Stimulated activated memory B cell treated with anti-CD40 and anti-IgM and Interleukin-4, amounts not matched to agents 10 μg/mL and 1 μg/mL and 100 μg/mL, for 72 hours (primary cell): ENCODE data around the gene DPP6.

Source experiments
- ATAC-seq: fragments of 150-1000 bp; cut with Tn5 transposase; 2 replicates; pipeline ENCODE4 v1.10.0; 2021
- H3K27ac Mint-ChIP-seq: one replicate; pipeline ENCODE4 v1.8.0; 2022; ENCODE audit warnings: mild to moderate bottlenecking, mixed read lengths
- H3K27me3 Mint-ChIP-seq: one replicate; pipeline ENCODE4 v1.8.0; 2022; ENCODE audit warnings: mixed read lengths
- H3K36me3 Mint-ChIP-seq: one replicate; pipeline ENCODE4 v1.8.0; 2022; ENCODE audit warnings: mixed read lengths
- H3K4me1 Mint-ChIP-seq: one replicate; pipeline ENCODE4 v1.8.0; 2022; ENCODE audit warnings: mixed read lengths
- H3K4me3 Mint-ChIP-seq: one replicate; pipeline ENCODE4 v1.8.0; 2022; ENCODE audit warnings: mild to moderate bottlenecking, moderate library complexity, mixed read lengths
- H3K9me3 Mint-ChIP-seq: one replicate; pipeline ENCODE4 v1.8.0; 2022; ENCODE audit warnings: mixed read lengths

The DPP6 gene

DNA sequence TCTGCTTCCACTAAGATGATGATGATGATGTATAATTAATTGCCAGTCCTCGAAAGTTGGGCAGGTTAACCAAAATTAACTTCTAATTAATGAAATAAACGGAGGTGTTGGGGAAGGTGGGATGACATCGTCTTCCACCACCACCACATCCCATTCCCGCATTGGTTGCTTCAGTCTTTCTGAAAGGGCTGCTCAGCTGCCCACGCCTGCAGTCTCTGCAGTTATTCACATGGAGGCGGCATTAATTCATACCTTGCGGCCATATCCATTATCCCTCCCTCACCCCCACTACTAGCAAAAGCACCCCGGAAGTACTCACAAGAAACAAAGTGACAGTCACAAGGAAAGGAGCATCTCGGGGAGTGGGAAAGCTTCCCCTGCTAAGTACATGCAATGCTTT lies 387.9 kb downstream of the DPP6 start:
- no peaks in the 10 kb centered on the region for H3K4me1 Mint-ChIP-seq
- no peak overlapping the region for H3K4me3 Mint-ChIP-seq
- no peak overlapping the region for H3K27ac Mint-ChIP-seq
- H3K36me3 Mint-ChIP-seq: no peaks in the 10 kb centered on the region
- H3K9me3 Mint-ChIP-seq: peaks cover 7% of the 10 kb centered on the region
- no peak for ATAC-seq
- H3K27me3 Mint-ChIP-seq: no peaks in the 10 kb centered on the region

DNA sequence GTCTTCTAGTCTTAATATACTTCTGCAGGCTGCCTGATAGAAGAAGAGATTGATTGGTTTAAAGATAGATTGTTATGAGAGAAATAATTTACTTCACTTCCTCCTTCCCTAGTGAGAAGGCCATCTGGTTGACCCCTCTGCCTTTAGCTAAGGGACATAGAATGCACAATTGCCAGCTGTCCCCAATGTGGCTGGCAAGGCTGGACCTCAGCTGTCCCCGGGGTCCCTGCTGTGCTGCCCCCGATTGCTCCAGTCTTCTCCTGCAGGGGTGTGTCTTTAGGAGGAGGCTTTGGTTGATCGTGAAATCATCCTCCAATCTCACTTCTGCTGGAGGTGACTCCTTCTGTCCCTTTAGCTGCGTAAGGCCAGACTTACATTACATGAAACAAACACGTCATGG lies 388.5 kb downstream of the DPP6 start:
- H3K4me3 Mint-ChIP-seq: no peak overlapping the region
- no peak overlapping the region for H3K27ac Mint-ChIP-seq
- H3K27me3 Mint-ChIP-seq: no peaks in the 10 kb centered on the region
- no peak for ATAC-seq
- peaks cover 7% of the 10 kb centered on the region for H3K9me3 Mint-ChIP-seq
- no peaks in the 10 kb centered on the region for H3K4me1 Mint-ChIP-seq
- H3K36me3 Mint-ChIP-seq: no peaks in the 10 kb centered on the region

DNA sequence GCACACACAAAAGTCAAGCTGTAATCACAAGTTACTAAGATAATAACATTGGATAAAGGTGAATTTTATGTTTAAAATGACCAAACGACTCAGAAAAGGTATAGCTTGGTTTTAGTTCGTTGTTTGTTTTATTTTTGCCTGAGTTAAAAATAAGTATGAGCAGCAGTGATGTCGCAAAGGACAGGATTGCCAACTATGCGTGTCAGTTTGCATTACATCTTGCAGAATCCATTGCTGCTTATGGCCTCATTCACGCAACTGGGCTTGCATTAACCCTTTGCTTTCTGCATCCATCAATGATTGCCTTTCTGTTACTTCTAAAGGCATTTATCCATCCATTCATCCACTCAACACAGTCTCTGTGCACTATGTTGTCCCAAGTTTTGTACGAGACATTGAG lies 389.6 kb downstream of the DPP6 start:
- Mint-ChIP-seq H3K4me3 (no peak overlapping the region), H3K9me3 (peaks cover 7% of the 10 kb centered on the region), H3K36me3 (no peaks in the 10 kb centered on the region), H3K4me1 (no peaks in the 10 kb centered on the region), H3K27me3 (no peaks in the 10 kb centered on the region), H3K27ac (no peak overlapping the region)
- ATAC-seq: no peak

DNA sequence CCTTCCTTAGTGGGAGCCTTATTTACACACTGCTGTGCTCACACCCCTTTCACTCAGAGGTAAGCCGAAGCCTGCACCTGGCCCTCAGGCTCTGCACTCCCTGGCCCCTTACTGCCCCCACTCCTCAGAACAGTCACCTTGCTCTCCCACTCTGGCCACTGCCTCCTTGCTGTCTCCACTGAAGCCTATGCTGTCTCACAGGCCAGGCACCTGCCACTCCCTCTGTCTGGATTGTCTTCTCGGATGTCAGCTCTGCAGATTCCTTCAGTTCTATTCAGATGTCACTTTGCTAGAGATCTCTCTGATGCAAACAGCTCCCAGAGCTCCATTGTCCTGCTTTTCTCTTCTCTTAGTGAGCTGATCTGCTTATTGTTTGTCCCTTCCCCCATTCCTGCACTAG lies 390.7 kb downstream of the DPP6 start:
- Mint-ChIP-seq H3K4me1 (no peaks in the 10 kb centered on the region), H3K9me3 (peaks cover 9% of the 10 kb centered on the region), H3K4me3 (no peak overlapping the region), H3K27ac (no peak overlapping the region), H3K36me3 (no peaks in the 10 kb centered on the region), H3K27me3 (no peaks in the 10 kb centered on the region)
- no peak for ATAC-seq

DNA sequence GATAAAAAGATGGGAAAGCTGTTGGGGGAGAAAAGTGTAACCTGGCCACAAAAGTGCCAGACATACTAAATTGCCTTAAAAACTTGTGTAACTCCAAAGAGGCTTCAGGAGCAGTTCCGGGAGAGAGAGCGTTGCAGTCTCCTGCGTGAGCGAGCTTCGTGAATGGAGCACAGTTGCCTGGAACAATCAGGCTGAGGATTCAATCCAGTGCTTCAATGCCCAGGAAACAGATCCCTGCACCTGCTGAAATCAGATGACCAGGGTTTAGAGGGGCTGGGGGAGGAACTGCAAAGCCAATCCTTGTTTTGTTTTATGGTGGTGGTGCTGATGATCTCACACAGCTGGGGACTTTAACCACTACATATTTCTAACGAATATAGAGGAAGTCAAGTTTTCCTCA lies 398.3 kb downstream of the DPP6 start:
- Mint-ChIP-seq H3K36me3 (no peaks in the 10 kb centered on the region), H3K9me3 (peaks cover 9% of the 10 kb centered on the region), H3K4me1 (no peaks in the 10 kb centered on the region), H3K27me3 (no peaks in the 10 kb centered on the region), H3K4me3 (no peak overlapping the region), H3K27ac (no peak overlapping the region)
- no peak for ATAC-seq

DNA sequence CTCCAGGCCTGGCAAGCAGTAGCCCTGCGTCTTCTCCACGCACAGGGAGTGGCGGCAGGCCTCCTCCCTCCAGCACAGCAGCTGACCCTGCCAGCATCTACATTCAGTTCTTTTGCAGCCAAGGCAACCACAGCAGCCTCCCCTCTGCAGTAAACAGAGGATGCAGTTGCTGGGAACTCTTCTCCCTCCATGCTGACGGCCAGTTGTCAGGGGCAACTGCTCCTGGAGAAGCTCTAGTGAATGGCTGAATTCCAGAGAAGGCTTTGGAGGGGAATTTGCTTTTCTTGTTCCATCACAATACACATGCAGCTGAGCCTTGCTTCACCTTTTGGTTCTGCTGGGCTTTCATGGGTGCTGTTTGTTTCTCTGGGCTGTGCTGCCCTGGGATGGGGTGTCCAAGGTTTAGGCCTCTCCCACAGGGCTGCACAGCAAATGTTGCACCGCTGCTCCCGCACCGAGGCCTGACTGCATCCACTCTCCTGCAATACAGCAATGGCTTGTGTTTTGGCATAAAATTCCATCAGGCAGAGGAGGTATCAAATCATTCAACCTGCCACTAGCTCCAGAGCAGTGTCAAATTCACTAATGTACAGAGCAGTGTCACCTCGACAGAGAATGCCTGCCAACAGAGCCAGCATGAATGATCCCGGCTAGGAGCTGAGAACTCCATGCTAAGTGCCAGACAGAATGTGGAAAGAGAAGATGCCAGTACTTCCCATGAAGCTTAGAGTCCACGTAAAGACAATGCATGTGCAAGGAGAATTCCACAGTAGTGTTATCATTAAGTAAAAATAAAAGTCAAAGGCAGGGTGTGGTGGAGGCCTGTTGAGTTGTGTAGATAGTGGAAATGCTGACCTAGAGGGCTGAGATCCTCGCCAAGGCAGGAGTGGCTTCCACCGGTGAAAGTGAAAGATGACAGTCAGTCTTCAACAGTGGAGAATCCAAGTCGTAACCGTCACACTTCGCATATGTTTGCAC lies 399.6 kb downstream of the DPP6 start:
- ATAC-seq: no peak
- H3K36me3 Mint-ChIP-seq: no peaks in the 10 kb centered on the region
- no peaks in the 10 kb centered on the region for H3K27me3 Mint-ChIP-seq
- H3K27ac Mint-ChIP-seq: no peak overlapping the region
- H3K4me3 Mint-ChIP-seq: no peak overlapping the region
- no peaks in the 10 kb centered on the region for H3K4me1 Mint-ChIP-seq
- peaks cover 9% of the 10 kb centered on the region for H3K9me3 Mint-ChIP-seq

DNA sequence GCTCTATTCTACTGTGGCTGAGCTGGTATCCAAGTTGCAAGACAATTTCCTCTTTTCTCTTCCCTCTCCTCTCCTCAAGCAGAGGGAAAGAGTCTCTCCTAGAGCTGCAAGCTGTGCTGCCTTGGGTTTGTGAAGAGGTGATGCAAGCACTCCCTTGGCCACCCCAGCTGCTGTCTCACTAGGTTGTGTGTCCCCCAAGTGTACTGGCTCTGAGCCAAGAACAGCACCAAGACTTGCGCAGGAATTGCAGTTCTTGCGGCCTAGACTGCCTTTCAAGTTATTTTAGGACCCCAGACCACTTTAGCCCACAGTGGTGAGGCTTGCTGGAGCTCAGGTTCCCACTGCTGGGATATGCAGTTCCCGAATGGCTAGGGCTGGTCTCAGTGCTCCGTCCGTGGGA lies 411.6 kb downstream of the DPP6 start:
- Mint-ChIP-seq H3K9me3 (peaks cover 24% of the 10 kb centered on the region), H3K4me1 (no peaks in the 10 kb centered on the region), H3K36me3 (no peaks in the 10 kb centered on the region), H3K27me3 (no peaks in the 10 kb centered on the region), H3K27ac (no peak overlapping the region), H3K4me3 (no peak overlapping the region)
- no peak for ATAC-seq

DNA sequence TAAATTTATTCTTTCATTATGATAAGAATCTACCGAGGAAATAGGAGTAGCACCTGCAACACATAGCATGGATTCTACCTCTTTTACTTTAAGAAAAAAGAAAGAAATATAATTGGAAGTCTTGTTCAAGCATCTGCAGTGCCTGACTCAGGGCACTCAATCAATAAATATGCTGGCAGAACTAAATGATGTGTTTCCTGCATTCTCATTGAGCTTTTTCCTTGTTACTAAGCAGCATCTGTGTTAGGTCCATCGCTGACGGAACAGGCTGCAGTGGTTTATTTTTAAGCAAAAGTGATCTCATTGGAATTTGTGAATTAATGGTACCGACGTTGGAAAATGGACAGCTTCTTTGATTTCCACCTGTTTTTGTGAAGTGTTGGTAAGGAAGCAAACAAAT lies 417.5 kb downstream of the DPP6 start:
- Mint-ChIP-seq H3K27me3 (no peaks in the 10 kb centered on the region), H3K9me3 (peaks cover 9% of the 10 kb centered on the region), H3K4me3 (no peak overlapping the region), H3K36me3 (no peaks in the 10 kb centered on the region), H3K27ac (no peak overlapping the region), H3K4me1 (no peaks in the 10 kb centered on the region)
- ATAC-seq: no peak

DNA sequence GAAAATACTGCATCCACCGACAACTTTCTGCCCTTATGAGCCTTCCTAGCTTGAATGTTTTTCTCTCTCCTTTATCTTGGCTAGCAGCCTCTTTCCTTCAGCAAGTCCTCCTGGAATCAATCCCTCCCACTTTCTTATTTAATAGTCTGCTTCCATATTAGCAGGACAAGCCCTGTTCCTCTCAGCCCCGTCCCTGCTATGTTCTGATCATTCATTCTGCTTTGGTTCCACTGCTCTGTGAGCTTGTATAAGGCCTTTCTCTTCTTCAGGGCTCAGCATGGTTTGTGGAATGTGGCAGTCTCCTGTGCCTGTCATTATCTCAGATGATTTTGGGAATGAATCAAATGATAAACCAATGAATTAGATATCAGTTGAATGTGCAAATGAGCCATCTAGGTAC lies 420.1 kb downstream of the DPP6 start:
- no peaks in the 10 kb centered on the region for H3K27me3 Mint-ChIP-seq
- peaks cover 2% of the 10 kb centered on the region for H3K9me3 Mint-ChIP-seq
- no peaks in the 10 kb centered on the region for H3K4me1 Mint-ChIP-seq
- ATAC-seq: no peak
- H3K4me3 Mint-ChIP-seq: no peak overlapping the region
- H3K36me3 Mint-ChIP-seq: no peaks in the 10 kb centered on the region
- H3K27ac Mint-ChIP-seq: no peak overlapping the region

DNA sequence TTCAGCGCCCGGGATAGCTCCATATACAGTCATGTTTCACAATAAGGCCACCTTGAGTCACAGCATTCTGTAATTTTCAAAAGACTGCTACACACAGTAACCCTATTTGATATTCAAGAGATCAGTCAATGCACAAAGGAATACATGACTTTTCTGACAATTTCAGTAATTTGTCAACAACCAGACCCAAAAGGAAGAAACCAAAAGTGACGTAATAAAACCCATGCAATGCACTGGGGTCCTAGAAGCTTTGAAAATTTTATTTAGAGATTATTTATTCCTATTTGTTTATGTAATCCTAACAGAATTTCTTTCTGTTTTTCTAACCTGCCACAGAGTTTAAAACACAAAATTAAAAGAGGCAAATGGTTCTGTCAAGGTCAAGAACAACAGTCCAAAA lies 421.2 kb downstream of the DPP6 start:
- Mint-ChIP-seq H3K27me3 (no peaks in the 10 kb centered on the region), H3K9me3 (peaks cover 3% of the 10 kb centered on the region), H3K36me3 (no peaks in the 10 kb centered on the region), H3K27ac (no peak overlapping the region), H3K4me3 (no peak overlapping the region), H3K4me1 (no peaks in the 10 kb centered on the region)
- no peak for ATAC-seq

DNA sequence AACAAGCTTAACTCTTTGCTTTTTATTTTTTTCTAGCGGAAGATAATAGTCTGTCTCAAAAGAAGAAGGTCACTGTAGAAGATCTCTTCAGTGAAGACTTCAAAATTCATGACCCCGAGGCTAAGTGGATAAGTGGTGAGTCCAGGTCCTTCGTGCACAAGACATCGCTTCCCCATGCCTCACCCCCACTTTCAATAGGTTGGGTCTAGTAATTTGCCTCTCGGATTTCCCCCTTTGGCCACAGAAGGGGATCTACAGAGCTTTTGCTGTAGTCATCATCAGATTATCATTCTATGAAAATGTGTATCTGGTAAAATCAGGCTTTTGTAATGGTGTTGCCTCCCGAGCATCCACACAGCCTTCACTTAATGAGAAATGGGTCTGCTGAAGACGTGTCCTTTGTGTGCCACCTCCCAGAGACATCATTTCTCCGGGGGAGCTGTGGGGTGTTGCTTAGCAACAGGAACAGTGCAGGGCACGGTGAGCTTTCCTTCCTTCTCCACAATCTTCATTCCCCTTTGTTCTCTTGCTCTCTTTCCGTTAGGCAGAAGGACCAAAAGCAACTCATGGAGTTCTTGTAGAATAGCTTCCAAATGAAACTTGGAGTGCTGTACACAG lies 422.8 kb downstream of the DPP6 start:
- Mint-ChIP-seq H3K27ac (no peak overlapping the region), H3K4me1 (no peaks in the 10 kb centered on the region), H3K36me3 (no peaks in the 10 kb centered on the region), H3K27me3 (no peaks in the 10 kb centered on the region), H3K9me3 (peaks cover 3% of the 10 kb centered on the region), H3K4me3 (no peak overlapping the region)
- no peak for ATAC-seq

DNA sequence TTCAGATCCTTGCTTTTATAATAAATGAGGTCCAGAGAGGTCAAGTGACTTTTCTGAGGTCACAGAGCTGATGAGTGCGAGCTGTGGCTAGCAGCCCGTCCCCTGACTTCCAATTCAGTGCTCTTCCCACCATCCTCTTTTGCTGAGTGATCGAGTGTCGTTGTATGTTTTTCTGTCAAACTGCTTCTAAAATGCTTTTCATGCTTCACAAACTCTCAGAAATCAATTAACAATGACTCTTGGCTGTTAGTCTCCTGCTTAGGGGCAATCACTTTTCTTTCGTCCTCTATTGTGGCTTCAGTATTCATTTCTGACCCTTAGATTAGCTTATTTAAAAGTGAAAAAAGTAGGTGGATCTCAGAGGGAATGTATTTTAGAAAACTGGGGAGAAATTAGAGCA lies 423.7 kb downstream of the DPP6 start:
- Mint-ChIP-seq H3K4me3 (no peak overlapping the region), H3K4me1 (no peaks in the 10 kb centered on the region), H3K27me3 (no peaks in the 10 kb centered on the region), H3K9me3 (peaks cover 3% of the 10 kb centered on the region), H3K27ac (no peak overlapping the region), H3K36me3 (no peaks in the 10 kb centered on the region)
- ATAC-seq: no peak

DNA sequence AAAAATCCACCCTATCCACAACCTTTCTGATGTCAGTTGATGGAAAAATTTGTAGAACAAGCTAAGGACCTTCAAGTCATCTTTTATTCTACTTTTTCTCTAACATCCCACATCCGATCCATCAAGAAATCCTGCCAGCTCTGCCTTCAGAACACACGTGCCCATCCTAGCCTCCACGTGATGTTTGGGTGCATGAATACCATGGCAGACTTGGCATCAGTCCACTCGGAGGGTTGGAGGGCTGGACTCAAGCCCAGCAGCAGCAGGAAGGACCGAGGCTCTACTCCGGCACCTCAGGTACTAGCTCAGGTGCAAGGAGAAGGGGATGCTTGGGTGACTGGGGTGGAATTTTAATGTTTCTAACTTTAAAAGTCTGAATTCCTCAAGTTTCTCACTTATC lies 428.6 kb downstream of the DPP6 start:
- H3K36me3 Mint-ChIP-seq: no peaks in the 10 kb centered on the region
- peaks cover 3% of the 10 kb centered on the region for H3K9me3 Mint-ChIP-seq
- H3K27me3 Mint-ChIP-seq: no peaks in the 10 kb centered on the region
- H3K27ac Mint-ChIP-seq: no peak overlapping the region
- H3K4me3 Mint-ChIP-seq: no peak overlapping the region
- no peak for ATAC-seq
- H3K4me1 Mint-ChIP-seq: no peaks in the 10 kb centered on the region

DNA sequence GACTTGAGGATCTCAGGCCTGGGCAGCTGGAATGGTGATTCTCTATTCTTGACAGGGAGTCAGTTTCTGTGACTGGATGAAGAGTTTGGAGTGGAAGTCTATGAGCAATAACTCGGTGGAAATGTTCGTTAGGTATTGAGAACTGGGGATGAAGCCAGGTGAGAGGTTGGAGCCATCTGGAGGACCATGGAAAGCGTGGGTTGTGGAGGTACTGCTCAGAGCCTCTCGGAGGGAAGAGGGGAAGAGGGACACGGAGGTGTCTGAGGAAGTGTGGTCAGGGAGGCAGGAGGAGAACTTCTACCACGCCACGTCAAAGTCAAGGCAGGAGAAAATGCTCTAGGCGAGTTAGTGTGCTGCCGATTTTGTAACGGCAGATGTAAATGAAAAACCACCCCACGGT lies 430.7 kb downstream of the DPP6 start:
- no peaks in the 10 kb centered on the region for H3K36me3 Mint-ChIP-seq
- ATAC-seq: no peak
- H3K9me3 Mint-ChIP-seq: peaks cover 3% of the 10 kb centered on the region
- H3K4me3 Mint-ChIP-seq: no peak overlapping the region
- H3K27me3 Mint-ChIP-seq: no peaks in the 10 kb centered on the region
- no peaks in the 10 kb centered on the region for H3K4me1 Mint-ChIP-seq
- H3K27ac Mint-ChIP-seq: no peak overlapping the region

DNA sequence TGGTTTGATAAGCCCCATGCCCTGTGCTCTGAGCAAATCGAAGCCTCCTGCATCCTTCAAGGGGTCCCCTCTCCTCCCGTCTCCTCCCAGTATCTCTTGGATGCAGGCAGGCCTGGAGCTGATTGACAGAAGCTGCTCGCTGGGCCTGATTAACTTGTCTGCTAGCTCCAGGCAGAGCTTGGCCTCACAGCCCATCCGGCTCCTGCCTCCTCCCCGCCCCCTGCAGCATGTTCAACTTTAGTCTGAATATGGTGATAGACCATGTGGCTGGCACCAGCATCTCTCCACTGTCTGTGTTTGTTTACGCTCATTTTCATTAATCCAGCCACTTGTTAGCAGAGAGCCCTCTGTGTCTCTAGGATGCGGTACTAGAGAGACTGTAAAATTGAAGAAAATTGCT lies 432.2 kb downstream of the DPP6 start:
- H3K4me3 Mint-ChIP-seq: no peak overlapping the region
- H3K36me3 Mint-ChIP-seq: no peaks in the 10 kb centered on the region
- no peak overlapping the region for H3K27ac Mint-ChIP-seq

DNA sequence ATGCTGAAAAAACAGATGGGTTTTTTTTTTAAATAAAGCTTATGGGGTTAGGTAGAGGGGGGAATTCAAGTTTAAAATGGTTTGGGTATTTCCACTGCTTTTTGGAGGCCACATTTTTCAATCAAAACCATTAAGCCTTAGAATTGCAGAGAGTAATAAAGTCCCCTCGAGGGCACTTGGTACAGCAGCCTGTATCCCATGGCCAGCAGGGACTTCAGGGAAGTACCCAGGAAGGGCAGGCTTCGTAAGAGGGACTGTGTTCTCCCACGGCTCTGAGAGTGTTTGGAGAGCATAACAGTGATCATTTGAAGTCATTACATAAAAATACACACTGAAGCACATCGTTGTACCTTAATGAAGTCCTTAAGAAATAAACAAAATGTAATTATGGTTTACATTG lies 432.7 kb downstream of the DPP6 start:
- Mint-ChIP-seq H3K27me3 (no peaks in the 10 kb centered on the region), H3K4me3 (no peak overlapping the region), H3K27ac (no peak overlapping the region), H3K4me1 (no peaks in the 10 kb centered on the region), H3K9me3 (peaks cover 4% of the 10 kb centered on the region), H3K36me3 (no peaks in the 10 kb centered on the region)
- ATAC-seq: no peak

More for the DNA sequence above, 432.2 kb downstream of the DPP6 start:
- ATAC-seq: no peak
- no peaks in the 10 kb centered on the region for H3K4me1 Mint-ChIP-seq
- no peaks in the 10 kb centered on the region for H3K27me3 Mint-ChIP-seq
- peaks cover 4% of the 10 kb centered on the region for H3K9me3 Mint-ChIP-seq
